GM19324 (cell line): ENCODE measurements around the gene COG2.
"Not testable (repeated sequence)": the region's sequence is repeated elsewhere in the genome, so short reads cannot be mapped to it uniquely, and the experiment has no call there.

Source experiments
- ATAC-seq: cut with Tn5 transposase; IDR thresholded peaks from one replicate; pipeline ENCODE4 v1.9.1; 2021; ENCODE audit warnings: mild to moderate bottlenecking, moderate library complexity; ENCODE audit not compliant: unreplicated experiment, low FRiP score

COG2 gene

DNA sequence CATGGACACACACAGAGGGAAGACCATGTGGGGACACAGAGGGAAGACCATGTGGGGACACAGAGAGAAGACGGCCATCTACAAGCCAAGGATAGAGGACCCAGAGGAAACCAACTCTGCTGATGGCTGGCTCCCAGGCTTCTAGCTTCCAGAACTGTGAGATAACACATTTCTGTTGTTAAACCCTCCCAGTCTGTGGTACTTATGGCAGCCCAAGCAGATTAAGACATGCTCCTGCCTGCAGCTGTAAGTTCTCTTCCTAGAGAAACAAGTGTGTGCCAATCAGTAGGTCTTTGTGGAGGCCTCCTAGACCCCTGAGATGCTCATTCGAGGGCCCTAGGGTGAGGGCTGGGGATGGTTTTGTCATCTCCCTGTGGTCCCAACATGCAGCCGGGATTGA is 69.0 kb downstream of the COG2 start:
- ATAC-seq = no peak

DNA sequence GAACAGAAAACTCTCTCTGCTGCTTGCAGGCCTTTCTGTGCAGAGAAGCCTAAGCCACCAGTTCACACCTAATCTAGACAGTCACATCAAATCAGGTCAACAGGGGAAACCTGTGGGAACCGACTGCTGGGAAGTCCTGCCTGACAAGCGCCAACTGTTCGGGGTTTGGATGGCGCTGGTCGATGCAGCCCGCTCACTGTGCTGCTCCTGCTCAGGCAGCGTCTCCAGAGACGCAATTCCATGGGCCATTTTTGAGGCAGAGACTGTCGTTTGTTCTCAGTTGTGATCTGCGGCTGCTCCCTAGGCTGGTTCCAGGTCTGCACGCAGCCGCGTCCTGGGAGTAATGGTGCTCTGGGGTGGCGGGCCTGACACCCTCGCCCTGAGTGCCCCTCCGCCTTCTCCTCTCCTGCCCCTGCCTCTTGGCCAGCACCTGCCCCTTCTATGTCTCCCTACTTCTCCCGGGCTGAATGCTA is 70.2 kb downstream of the COG2 start:
- ATAC-seq = no peak

DNA sequence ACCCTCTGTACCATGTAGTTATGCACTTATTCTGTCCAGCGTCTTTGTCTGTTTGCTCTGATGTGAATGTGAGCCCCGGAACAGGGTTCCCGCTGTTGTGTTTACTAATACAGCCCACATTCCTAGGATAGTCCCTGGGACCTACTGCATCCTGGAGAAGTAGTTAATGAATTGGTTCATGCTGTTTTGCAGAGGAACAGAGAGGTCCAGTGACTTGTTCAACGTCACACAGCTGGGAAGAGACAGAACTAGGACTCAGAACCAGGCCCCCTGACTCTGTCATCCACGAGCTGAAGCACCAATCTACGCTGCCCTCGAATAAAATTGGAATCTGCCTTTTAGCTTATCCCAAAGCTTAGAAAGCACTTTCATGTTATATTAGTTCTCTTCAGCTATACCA is 70.9 kb downstream of the COG2 start:
- no peak for ATAC-seq

DNA sequence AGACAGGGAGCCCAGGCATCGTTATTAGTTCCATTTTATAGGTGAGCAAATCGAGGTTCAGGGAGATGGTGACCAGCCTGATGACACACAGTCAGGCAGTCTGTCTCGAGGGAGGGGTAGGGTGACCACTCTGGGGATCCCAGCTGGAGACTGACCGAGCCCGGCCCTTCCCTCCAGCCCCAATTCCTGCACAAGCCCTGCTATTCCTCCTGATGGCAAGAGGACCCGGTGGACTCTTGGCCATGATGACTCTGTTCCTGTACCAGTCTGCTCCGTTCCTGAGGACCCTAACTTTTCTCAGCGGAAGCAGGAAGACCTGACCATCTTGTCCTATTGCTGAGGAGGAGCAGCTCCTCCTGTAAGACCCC is 71.2 kb downstream of the COG2 start:
- ATAC-seq = no peak

DNA sequence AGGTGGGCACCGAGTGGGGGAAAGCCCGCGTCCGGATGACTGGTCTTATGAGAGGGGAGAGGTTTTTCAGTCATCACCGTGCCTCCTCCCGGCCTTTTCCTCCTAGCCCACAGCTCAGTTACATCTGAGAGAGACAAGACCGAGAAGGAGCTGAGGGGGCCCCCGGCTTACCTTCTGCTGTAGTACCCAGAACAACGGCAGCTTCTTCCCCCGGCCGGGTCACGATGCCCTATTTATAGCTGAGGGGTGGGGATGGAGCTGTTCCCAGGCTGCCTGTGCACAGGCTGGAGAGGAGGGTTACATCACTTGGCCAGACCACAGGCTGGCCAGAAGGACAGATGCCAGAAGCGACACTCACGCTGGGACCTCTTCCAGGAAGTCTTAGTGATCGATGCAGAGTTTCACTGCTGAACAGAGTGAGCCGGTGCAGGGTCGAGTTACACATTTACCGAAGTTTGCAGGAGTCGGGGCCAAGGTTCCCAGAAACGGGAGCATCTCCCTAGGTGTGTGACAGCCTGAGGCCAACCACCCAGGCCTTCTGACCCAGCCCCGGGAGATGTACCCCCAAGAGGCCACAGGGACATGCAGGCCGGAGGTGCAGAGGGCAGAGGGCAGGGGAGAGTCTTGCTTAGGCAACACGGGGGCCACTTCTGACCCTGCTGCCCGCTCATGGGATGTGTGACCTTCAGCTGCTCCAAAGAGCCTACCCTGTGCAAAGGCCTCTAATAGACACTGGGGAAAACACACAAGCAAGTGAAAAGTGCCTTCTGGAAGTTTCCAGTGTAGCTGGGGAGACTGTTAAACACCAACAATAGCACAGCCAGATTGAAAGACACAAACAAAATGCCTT is 71.9 kb downstream of the COG2 start, which contains the start of gene AGT:
AGT (minus strand) TSS at position 208 of the 850 bp plus-strand sequence. CDS start 3,299 bp downstream, outside the sequence.
- ATAC-seq = no peak

- ATAC-seq = no peak
Observed at GRCh38 chr1:230715510-230715909, 73.2 kb downstream of the COG2 start.

GRCh38 chr1:230716453-230716852 is 74.2 kb downstream of the COG2 start:
- ATAC-seq = not testable (repeated sequence)

- ATAC-seq = no peak
Observed at GRCh38 chr1:230717251-230717650, 75.0 kb downstream of the COG2 start.

GRCh38 chr1:230721849-230722522 is 79.7 kb downstream of the COG2 start:
- ATAC-seq = not testable (repeated sequence)

DNA sequence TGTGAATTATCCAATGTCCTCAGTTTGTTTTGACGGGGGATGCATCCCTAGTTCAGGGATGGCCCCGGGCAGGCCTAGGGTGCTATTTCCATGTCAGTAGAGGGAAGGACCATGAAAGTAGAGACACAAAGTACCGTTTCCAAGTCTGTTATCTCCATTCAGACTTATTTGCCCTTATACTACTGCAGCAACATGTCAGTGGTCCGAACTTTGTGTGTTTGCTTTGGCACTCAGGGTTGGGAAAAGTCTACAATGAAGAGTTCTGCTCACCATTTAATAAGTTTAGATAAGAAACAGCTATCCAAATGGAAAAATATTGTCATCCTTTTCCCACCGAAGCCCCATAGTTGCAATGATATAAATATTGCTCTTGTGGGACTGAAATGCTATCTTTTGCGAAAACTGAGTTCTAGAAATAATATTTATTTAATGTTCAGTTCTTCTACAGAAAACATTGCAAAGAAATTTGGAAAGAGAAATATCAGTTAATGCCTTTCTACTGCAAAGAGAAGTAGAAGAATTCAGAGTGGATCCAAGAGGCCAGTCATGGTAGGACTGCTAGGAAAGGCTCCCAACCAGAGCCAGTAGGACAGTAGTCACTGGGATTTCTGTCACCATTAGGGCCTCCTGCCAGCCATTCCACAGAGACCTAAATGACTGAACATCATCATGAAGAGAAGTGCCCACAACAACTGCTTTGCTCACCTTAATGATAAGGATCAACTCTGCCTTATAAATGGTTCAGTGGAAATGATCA is 83.2 kb downstream of the COG2 start:
- no peak for ATAC-seq

GRCh38 chr1:230728710-230729392 is 86.6 kb downstream of the COG2 start:
- ATAC-seq = no peak

DNA sequence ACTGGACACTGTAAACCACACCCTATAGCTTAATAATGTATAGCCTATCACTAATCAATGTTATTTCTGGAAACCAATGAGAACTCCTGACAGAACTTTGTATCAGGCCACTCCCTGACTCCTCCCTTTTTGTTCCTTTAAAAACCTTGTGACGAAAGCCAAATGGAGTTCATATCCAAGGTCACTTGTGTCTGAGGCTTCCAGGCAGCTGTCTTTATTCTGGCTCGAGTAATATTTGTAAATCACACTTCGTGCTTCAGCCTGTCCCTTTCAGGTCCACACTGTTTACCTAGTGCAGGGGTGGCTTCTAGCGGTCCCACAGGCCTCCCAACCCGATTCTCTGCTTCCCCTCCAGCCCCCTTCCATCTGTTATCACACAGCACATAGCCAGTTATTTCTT is 88.7 kb downstream of the COG2 start:
- no peak for ATAC-seq

DNA sequence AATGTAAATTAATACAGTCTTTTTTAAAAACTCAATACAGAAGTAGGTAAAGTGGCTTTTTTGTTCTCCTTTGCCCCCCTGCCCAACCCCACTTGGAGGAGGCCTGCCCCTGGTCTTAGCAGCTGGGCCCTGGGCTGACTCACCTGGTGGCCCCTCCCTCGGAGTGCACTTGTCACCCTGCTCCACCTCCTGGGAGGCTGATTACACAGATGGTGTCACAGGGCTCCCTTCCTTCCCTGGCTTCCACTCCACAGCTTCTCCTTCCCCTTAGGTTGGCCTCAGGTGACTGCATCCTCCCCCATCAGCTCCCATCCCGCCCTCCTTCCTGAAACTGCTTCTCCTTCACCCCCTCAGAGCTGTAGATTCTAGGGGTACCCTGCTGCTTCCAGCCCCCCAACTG is 93.2 kb downstream of the COG2 start:
- no peak for ATAC-seq

DNA sequence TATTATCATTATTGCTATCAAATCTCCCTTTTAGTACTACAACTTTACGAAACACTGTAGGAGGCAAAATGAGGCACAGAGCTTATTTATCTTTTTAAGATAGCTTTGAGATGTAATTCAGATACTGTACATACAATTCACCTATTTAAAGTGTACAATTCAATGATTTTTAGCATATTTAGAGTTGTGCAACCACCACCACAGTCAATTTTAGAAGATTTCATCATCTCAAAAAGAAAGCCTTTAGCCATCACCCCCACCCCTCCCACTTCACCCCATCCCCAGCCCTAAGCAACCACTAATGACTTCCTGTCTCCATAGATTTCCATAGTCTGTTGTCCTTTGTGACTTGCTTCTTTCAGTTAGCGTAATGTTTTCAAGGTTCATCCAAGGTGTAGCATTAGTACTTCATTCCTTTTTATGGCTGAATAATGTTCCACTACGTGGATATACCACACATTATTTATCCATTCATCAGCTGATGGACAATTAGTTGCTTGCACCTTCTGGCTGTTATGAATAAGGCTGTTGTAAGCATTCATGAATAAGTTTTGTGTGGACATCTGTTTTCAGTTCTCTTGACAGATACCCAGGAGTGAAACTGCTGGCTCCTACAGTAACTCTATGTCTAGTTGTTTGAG is 95.5 kb downstream of the COG2 start:
- no peak for ATAC-seq

GRCh38 chr1:230739564-230740290 is 97.4 kb downstream of the COG2 start:
- no peak for ATAC-seq
